ENCODE data around the gene ISG20L2.

Gene ISG20L2, protein sequence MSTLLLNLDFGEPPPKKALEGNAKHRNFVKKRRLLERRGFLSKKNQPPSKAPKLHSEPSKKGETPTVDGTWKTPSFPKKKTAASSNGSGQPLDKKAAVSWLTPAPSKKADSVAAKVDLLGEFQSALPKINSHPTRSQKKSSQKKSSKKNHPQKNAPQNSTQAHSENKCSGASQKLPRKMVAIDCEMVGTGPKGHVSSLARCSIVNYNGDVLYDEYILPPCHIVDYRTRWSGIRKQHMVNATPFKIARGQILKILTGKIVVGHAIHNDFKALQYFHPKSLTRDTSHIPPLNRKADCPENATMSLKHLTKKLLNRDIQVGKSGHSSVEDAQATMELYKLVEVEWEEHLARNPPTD

DNA sequence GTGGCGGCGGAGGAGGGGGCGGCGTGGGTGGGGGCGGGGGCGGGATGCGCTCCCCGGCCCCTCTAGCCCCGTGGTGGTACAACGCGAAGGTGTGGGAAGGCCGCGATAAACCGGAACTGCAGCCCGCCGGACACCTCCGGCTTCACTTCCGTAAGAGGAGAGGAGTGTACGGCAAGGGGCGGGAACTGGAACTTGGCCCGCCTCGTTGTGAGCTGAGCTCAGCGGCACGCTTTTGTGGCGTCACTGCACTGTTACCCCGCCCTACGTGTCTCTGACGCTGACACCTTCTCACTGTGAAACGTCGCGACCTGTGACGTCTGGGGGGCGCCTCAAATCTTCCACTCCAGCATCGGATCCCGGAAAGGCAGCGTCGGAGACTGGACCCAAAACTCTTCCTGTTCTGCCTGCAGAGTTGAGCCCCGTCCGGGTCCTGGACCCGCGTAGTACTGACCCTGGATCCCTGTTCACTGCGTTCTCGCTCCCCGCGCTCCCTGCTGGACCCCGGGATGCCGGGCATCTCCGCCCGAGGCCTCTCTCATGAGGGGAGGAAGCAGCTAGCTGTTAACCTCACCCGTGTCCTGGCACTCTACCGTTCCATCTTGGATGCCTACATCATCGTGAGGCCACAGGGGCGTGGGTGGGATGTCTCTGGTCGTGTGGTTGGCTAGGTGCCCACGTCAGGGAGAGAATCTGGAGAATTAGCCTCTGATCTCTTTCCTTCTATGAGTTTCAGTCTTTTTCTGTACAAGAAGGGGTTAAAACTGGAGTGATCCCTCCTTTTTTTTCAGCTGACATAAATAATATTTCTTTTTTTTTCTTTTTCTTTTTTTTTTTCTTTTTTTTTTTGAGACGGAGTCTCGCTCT is at the start of gene ISG20L2:
TSS of gene ISG20L2 (minus strand) at position 168 of the 864 bp plus-strand sequence. CDS start 1,114 bp downstream, outside the sequence.
- peak; percentile 91 for DNase-seq (ENCODE audit: extremely low read depth, insufficient read length)
- Histone ChIP-seq H3K4me3 (replicated peaks; ENCODE audit: low read depth, low read length) (peak within 1 kb of the TSS; percentile 100), H3K36me3 (ENCODE audit: control insufficient read depth, insufficient read depth, low read length) (peaks cover 17% of the 10 kb centered on the region), H3K27me3 (replicated peaks; ENCODE audit: control insufficient read depth, insufficient read depth, low read length) (no peaks in the 10 kb centered on the region)
- TF ChIP-seq, protein P1, sequence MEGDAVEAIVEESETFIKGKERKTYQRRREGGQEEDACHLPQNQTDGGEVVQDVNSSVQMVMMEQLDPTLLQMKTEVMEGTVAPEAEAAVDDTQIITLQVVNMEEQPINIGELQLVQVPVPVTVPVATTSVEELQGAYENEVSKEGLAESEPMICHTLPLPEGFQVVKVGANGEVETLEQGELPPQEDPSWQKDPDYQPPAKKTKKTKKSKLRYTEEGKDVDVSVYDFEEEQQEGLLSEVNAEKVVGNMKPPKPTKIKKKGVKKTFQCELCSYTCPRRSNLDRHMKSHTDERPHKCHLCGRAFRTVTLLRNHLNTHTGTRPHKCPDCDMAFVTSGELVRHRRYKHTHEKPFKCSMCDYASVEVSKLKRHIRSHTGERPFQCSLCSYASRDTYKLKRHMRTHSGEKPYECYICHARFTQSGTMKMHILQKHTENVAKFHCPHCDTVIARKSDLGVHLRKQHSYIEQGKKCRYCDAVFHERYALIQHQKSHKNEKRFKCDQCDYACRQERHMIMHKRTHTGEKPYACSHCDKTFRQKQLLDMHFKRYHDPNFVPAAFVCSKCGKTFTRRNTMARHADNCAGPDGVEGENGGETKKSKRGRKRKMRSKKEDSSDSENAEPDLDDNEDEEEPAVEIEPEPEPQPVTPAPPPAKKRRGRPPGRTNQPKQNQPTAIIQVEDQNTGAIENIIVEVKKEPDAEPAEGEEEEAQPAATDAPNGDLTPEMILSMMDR (IDR thresholded peaks at IDR 0.05; ENCODE audit: insufficient read depth, low read length, poor library complexity, severe bottlenecking) = no peak

DNA sequence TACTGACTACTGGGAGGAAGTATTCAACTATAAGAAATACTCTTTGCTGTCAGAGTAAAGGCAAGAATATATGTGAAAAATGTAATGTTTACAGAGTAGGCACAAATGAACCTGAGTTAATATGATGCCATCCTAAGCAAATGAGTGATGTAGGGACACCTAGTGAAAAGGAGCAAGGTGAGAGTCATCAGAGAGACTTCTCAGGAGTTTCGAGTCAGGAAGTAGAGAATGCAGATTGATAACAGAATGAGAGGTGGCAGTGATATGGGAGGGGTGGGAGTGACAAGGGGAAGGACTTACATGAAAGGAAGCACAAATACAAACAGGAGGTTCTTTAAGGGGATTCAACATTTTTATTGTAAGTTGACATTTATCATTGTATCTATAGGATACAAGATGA is 49.0 kb upstream of the ISG20L2 start:
- no peak for DNase-seq (ENCODE audit: extremely low read depth, insufficient read length)
- Histone ChIP-seq H3K4me3 (replicated peaks; ENCODE audit: low read depth, low read length) (no peak overlapping the region), H3K36me3 (ENCODE audit: control insufficient read depth, insufficient read depth, low read length) (no peaks in the 10 kb centered on the region; the same call in 1 of the 2 replicates), H3K27me3 (replicated peaks; ENCODE audit: control insufficient read depth, insufficient read depth, low read length) (no peaks in the 10 kb centered on the region)
- TF ChIP-seq, protein P1 (IDR thresholded peaks at IDR 0.05; ENCODE audit: insufficient read depth, low read length, poor library complexity, severe bottlenecking) = no peak

DNA sequence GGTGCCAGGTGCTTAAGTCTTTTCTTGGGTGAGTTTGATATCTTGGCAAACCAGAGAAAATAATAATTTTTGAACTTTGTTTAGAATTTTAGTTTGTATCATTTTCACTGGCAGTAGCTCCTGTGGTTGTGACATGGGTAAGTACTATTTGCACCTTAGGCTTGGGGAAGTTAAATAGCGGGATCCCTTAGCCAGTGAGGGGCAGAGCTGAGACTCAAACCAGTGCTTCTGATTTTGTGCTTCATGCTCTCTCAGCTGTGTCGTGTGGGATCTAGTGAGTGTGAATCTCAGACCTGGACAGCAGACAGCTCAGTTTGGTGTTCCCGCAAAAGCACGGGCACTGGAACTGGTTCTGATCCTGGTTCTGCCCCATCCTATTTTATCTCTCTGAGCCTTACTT is 48.4 kb upstream of the ISG20L2 start:
- Histone ChIP-seq H3K4me3 (replicated peaks; ENCODE audit: low read depth, low read length) (no peak overlapping the region), H3K36me3 (ENCODE audit: control insufficient read depth, insufficient read depth, low read length) (no peaks in the 10 kb centered on the region; the same call in 1 of the 2 replicates)

DNA sequence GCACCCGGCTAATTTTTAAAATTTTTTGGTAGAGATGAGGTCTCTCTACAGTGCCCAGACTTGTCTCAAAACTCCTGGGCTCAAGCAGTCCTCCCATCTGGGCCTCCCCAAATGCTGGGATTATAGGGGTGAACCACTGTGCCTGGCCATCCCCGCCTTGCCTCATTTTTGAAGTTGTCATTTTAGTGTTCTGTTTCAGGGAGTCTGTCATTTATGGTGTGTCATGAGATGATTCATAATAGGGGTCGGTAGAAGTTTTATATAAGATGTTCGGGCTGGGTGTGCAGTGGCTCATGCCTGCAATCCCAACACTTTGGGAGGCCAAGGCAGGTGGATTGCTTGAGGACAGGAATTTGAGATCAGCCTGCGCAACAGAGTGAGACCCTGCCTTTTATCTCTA is 47.2 kb upstream of the ISG20L2 start:
- no peak for DNase-seq (ENCODE audit: extremely low read depth, insufficient read length)
- H3K4me3 ChIP-seq (replicated peaks; ENCODE audit: low read depth, low read length) = no peak overlapping the region
- H3K27me3 ChIP-seq (replicated peaks; ENCODE audit: control insufficient read depth, insufficient read depth, low read length) = no peaks in the 10 kb centered on the region
- H3K36me3 ChIP-seq (ENCODE audit: control insufficient read depth, insufficient read depth, low read length) = peaks cover 3% of the 10 kb centered on the region
- TF ChIP-seq, protein P1 (IDR thresholded peaks at IDR 0.05; ENCODE audit: insufficient read depth, low read length, poor library complexity, severe bottlenecking) = no peak

More for the DNA sequence above, 48.4 kb upstream of the ISG20L2 start:
- TF ChIP-seq, protein P1 (IDR thresholded peaks at IDR 0.05; ENCODE audit: insufficient read depth, low read length, poor library complexity, severe bottlenecking) = no peak
- DNase-seq (ENCODE audit: extremely low read depth, insufficient read length) = no peak
- no peaks in the 10 kb centered on the region for H3K27me3 ChIP-seq (replicated peaks; ENCODE audit: control insufficient read depth, insufficient read depth, low read length)

DNA sequence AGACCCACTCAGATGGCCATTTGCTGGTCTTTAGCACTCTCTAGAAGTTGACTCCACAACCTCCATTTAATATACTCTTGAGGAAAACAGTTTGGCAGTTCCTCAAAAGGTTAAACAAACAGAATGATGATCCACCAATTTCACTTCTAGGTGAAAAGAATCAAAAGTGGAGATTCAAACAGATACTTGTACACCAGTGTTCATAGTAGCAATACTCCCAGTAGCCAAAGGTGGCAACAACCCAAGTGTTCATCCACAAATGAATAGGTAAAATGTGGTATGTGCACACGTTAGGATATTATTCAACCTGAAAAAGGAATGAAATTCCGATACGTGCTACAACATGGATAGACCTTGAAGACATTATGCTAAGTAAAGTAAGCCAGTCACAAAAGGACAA is 45.0 kb upstream of the ISG20L2 start:
- Histone ChIP-seq H3K27me3 (replicated peaks; ENCODE audit: control insufficient read depth, insufficient read depth, low read length) (no peaks in the 10 kb centered on the region), H3K36me3 (ENCODE audit: control insufficient read depth, insufficient read depth, low read length) (peaks cover 3% of the 10 kb centered on the region), H3K4me3 (replicated peaks; ENCODE audit: low read depth, low read length) (no peak overlapping the region)
- TF ChIP-seq, protein P1 (IDR thresholded peaks at IDR 0.05; ENCODE audit: insufficient read depth, low read length, poor library complexity, severe bottlenecking) = no peak
- DNase-seq (ENCODE audit: extremely low read depth, insufficient read length) = no peak

Data from GM06990 (cell line).